Activated CD8-positive, alpha-beta memory T cell treated with anti-CD3 and anti-CD28 coated beads, Interleukin-2, amount 50 U/mL, for 24 hours (primary cell): Measurements from ENCODE around the gene AMTN.

Experiments
- DNase-seq: peaks from one replicate; pipeline ENCODE4 v3.0.0-alpha.2; 2020; ENCODE audit errors: extremely low read depth

AMTN gene

GRCh38 chr4:70559924-70560323, 41.6 kb downstream of the AMTN start:
- no peak for DNase-seq

- no peak for DNase-seq
Measured at GRCh38 chr4:70564033-70564432, 45.7 kb downstream of the AMTN start.

GRCh38 chr4:70570796-70571195, 52.4 kb downstream of the AMTN start:
- DNase-seq = no peak

DNA sequence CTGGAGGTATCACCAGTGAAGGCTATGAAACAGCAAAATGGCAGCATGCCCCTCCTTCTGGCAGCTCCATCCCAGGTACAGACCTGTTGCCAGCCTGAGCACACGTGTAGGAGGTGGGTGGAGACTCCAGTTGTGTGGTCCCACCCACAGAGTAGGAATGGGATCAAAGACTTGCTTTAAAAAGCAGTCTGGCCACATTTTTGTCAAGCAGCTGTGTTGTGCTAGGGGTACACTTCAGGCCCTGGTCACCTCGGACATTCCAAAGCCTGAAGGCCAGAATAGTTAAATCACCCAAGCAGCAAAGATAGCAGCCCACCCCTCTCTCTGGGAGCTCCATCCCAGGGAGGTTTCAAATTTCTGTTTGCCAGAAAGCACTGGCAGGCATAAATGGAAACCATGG, 53.4 kb downstream of the AMTN start:
- no peak for DNase-seq

DNA sequence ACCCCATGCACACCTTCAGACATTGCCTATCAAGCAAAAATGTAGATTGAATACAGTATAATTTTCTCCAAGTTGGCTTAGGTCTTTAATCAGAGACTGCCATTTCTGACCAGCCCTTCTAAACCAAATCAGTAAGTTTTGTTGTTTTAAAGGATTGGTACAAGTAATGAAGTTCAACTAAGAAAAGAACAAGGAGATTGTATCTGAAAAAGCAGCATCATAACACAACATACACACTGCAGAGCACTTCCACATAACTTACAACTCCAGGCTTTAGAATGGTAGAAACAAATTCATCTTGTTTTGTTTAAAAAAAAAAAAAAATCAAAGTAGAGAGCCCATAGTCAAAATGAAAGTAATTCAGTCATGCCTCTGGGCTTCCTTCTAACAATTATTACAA, 57.6 kb downstream of the AMTN start:
- DNase-seq = no peak

GRCh38 chr4:70577220-70577927, 59.0 kb downstream of the AMTN start:
- no peak for DNase-seq

- DNase-seq = no peak
Measured at GRCh38 chr4:70581980-70582379, 63.6 kb downstream of the AMTN start.
